Loucy (cell line): ENCODE data around the gene CDYL.
"Not testable (repeated sequence)": the region's sequence is repeated elsewhere in the genome, so short reads cannot be mapped to it uniquely, and the experiment has no call there.

ENCODE experiments used
- CTCF ChIP-seq: fragments of 200-600 bp; sonication (generic); conservative IDR thresholded peaks from 2 replicates; pipeline ENCODE4 v1.5.1; 2014; ENCODE audit warnings: mild to moderate bottlenecking, antibody characterized with exemption, low read length
- EZH2phosphoT487 ChIP-seq: fragments of 200-600 bp; IDR thresholded peaks from 2 replicates; pipeline ENCODE4 v1.6.1; 2018; ENCODE audit warnings: antibody characterized with exemption, mild to moderate bottlenecking, moderate library complexity, borderline replicate concordance

- TF ChIP-seq CTCF, EZH2phosphoT487: not testable (repeated sequence)
Observed at GRCh38 chr6:4852186-4852585, 76.0 kb downstream of the CDYL start.
